Esophagus squamous epithelium (tissue), 4 donors: ENCODE data around the gene GLRA3.

Experiments used
- POLR2A ChIP-seq, 4 donors: fragments of 450-650 bp; IDR thresholded peaks; one replicate each; pipeline ENCODE4 v1.6.1; 2017; ENCODE audit warnings: antibody characterized with exemption in 4 of 4, mild to moderate bottlenecking in 4 of 4, moderate library complexity in 3 of 4
- TF ChIP-seq, protein P1 (sequence below), 6 experiments: fragments of 450-650 bp in 4 of 6; fragments of 200-600 bp in 2 of 6; sonication (generic) in 2 of 6; IDR thresholded peaks; one replicate each; pipeline ENCODE4 v1.5.1; 2016 to 2019; ENCODE audit warnings: antibody characterized with exemption in 6 of 6, mild to moderate bottlenecking in 4 of 6, moderate library complexity in 4 of 6

DNA sequence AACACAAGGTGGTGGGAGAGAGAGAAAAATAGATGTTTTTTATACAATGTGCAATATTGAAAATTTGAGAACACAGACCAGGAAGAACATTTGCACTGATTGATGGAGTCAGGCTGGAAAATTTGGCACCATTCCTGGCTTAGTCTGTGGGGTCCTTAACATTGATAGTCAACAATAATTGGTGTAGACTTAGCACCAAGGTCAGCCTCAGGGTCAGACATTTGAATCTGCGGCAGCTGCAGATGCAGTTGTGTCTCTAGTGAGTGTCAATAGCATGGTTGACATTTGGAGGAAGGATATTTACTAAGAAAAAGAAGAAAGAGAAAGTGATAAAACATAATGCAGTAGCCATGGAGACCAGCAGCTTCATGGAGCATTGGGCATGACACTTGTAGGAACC lies 31.5 kb upstream of the GLRA3 start:
- TF ChIP-seq, protein P1, sequence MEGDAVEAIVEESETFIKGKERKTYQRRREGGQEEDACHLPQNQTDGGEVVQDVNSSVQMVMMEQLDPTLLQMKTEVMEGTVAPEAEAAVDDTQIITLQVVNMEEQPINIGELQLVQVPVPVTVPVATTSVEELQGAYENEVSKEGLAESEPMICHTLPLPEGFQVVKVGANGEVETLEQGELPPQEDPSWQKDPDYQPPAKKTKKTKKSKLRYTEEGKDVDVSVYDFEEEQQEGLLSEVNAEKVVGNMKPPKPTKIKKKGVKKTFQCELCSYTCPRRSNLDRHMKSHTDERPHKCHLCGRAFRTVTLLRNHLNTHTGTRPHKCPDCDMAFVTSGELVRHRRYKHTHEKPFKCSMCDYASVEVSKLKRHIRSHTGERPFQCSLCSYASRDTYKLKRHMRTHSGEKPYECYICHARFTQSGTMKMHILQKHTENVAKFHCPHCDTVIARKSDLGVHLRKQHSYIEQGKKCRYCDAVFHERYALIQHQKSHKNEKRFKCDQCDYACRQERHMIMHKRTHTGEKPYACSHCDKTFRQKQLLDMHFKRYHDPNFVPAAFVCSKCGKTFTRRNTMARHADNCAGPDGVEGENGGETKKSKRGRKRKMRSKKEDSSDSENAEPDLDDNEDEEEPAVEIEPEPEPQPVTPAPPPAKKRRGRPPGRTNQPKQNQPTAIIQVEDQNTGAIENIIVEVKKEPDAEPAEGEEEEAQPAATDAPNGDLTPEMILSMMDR (IDR thresholded peaks at IDR 0.05), result no peak
- no peak for TF ChIP-seq POLR2A (IDR thresholded peaks at IDR 0.05)
